GM12875 (cell line): Measurements from ENCODE around the gene TMEM140.

Source experiments
- H3K4me3 ChIP-seq: one replicate; pipeline ENCODE4 v1.5.1; 2011; ENCODE audit warnings: low read depth, low read length, control low read depth
- TF ChIP-seq, protein P1 (sequence below): IDR thresholded peaks from 2 replicates; pipeline ENCODE4 v1.5.1; 2011; ENCODE audit warnings: low read depth, mild to moderate bottlenecking, control low read depth, inconsistent platforms, low read length, moderate library complexity, borderline replicate concordance; ENCODE audit not compliant: insufficient read depth

The TMEM140 gene

DNA sequence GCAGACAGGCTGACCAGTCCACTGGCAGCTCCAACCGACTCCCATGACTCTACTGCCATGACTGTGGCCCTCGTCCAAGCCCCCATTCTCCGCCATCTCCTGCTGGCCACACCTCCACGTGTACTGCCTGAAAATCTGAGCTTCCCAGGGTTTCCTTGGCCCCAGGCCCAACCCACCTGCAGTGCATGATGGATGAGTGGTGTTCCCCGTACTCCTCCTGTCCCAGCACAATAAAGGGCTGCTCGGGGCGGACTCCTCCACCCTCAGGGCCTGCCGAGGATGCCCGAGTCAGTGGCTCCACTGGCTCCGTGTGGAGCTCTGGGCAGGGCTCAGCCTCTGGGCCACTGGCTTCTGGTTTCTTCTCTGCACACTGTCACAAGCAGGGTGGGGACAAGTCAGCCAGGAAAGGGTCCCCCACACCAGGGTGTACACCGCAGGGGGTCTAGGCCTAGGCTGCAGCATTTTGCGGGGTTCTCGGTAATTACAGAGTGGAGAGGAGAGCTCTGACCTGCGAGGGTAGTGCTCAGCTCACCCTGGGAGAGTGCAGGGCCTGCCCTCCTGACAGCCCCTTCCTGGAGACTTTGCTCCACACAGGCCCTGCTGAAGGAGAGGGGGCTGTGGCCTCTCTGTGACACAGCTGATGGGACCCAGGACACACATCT lies 48.2 kb downstream of the TMEM140 start:
- TF ChIP-seq, protein P1, sequence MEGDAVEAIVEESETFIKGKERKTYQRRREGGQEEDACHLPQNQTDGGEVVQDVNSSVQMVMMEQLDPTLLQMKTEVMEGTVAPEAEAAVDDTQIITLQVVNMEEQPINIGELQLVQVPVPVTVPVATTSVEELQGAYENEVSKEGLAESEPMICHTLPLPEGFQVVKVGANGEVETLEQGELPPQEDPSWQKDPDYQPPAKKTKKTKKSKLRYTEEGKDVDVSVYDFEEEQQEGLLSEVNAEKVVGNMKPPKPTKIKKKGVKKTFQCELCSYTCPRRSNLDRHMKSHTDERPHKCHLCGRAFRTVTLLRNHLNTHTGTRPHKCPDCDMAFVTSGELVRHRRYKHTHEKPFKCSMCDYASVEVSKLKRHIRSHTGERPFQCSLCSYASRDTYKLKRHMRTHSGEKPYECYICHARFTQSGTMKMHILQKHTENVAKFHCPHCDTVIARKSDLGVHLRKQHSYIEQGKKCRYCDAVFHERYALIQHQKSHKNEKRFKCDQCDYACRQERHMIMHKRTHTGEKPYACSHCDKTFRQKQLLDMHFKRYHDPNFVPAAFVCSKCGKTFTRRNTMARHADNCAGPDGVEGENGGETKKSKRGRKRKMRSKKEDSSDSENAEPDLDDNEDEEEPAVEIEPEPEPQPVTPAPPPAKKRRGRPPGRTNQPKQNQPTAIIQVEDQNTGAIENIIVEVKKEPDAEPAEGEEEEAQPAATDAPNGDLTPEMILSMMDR, result no peak
- H3K4me3 ChIP-seq, result no peak overlapping the region

DNA sequence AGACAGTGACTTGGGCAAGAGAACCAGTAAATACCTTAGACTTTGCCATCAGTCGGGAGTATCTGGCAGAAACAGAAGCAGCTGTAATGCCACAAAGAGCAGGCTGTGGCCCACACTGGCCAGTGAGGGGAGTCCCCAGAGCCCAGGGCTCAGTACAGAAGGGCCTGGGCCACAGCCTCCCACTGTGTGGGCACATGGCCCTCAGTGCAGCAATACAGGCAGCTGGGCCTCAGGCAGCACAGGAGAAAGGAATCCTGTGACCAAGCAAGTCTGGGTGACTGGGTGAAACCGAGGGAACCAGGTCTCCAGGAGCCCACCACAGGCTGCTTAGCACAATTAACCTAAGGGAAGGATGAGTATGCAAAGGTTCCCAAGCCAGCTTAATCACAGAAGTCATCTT lies 49.5 kb downstream of the TMEM140 start:
- TF ChIP-seq, protein P1, result no peak
- H3K4me3 ChIP-seq, result no peak overlapping the region

DNA sequence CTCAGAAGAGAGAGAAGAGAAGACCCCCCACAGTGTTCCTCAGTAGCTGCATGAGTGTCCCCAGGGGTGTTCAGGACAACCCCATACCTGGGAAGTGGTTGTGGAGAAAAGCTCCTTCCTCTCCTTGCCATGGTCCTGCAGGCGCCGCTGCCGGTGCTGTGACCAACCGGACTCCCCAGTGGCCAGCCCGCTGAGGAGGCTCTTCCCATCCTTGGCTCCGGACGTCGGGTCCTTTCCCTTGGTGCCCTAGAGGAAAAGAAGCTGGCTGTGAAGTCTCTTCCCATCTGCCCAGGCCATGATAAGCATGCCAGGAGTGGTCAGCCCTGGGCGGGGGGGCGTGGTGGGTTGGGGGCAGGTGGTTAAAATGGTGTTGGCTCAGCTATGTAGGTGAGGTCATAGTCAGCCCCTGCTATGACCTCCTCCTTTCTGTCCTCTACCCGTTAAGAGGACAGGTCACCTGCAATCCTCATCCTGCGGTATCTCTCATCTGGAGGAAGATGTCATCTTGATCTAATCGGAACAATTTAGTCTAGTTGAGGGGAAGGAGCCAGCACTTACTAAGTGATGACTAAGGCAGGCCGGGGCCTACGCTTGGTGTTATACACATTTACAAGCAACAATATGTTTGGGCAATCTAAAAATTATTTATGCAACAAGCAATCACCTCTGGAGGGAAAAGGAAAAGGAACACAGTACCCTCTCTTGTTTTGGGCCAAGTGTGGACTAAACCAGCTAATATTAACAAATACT lies 50.2 kb downstream of the TMEM140 start:
- TF ChIP-seq, protein P1, result no peak
- no peak overlapping the region for H3K4me3 ChIP-seq

DNA sequence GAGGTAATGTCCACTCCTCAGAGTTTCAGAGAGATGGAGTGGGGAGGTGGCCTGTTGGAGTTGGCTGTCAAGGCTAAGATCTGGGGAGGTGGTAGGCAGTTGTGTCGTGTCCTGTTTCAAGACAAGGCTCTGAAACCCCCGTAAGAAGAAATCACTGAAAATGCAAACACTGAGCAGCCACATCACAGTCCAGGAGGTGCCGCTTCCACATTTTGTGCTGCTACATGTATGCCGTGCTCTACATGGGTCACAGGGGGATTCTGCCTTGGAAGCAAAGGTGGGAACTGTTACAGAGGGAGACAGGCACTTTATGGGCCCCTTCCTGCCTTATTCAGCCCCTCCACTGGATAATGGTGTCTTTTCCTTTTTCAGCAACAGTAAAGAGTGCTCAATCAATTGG lies 51.6 kb downstream of the TMEM140 start:
- TF ChIP-seq, protein P1, result no peak
- H3K4me3 ChIP-seq, result no peak overlapping the region

DNA sequence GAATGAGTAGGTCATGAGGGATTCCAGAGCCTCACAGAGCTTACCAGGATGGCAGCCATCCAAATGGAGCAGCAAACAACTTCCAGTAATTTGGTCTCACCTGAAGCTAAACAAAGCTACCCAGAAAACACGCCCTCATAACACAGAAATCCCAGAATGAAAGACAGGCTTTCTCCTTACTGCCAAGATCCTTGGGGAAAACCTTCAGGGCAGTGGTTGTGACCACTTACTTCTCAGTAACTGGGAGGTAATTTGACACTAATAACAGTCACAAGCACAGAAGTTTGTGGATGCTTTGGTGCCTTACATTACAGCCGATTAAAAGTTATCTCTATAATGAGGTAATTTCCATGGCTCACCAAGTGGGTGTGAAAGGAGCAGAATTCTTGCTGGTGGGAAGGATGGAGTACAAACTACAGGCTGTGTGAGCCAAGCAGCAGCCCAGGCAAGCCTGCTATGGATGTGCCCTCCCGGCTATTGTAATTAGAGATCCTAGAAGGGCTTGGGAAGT lies 53.0 kb downstream of the TMEM140 start:
- TF ChIP-seq, protein P1, result no peak
- H3K4me3 ChIP-seq, result no peak overlapping the region

DNA sequence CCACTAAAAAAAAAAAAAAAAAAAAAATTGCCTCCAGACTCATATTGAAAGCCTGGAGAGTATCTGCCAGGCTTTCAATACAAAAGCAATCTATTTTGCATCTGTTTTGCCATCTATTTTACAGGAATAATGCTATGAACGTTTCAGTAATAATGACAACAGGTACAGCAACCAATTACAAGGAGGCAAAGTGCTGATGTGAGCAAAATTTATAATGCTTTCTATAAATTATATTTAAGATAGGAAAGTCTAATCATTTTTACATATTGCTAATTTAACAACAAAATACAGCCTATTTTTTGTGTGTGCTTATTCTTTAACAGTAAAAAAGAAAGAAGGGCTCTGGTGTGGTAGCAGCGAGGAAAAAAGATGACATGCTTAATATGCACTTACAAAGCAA lies 53.5 kb downstream of the TMEM140 start:
- TF ChIP-seq, protein P1, result no peak
- H3K4me3 ChIP-seq, result no peak overlapping the region

DNA sequence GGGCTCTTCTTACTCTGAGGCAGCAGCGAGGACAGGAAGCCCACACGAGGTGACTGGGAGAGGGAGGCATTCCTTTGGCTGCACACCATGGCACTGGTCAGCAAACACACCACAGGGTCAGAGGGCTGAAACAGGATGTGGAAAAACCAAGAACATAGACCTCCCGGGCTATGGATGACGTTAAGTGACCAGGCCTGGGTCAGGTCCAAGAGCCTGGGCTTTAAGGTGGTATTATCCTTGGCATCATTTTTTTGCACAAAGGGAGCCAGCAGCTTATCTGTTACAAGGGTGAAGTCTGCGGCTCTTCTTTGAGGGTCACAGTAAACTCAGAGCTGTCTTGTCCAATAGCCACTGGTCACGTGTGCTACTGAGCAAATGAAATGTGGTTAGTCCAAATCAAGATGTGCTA lies 56.5 kb downstream of the TMEM140 start:
- TF ChIP-seq, protein P1, result no peak
- H3K4me3 ChIP-seq, result no peak overlapping the region
